GM18907 (cell line): Measurements from ENCODE around the gene CSMD2.

Experiments used
- ATAC-seq: cut with Tn5 transposase; IDR thresholded peaks from one replicate; pipeline ENCODE4 v1.9.1; 2021; ENCODE audit warnings: mild to moderate bottlenecking, moderate library complexity; ENCODE audit not compliant: unreplicated experiment

CSMD2 gene

GRCh38 chr1:33630686-33631085 lies 534.3 kb downstream of the CSMD2 start:
- no peak for ATAC-seq

- ATAC-seq = no peak
These were observed 538.2 kb downstream of the CSMD2 start for GRCh38 chr1:33626801-33627200.

GRCh38 chr1:33624991-33625870 lies 539.8 kb downstream of the CSMD2 start:
- ATAC-seq = no peak

GRCh38 chr1:33624261-33624990 lies 540.6 kb downstream of the CSMD2 start:
- ATAC-seq = no peak

- ATAC-seq = no peak
These were observed 541.2 kb downstream of the CSMD2 start for GRCh38 chr1:33623811-33624210.

- no peak for ATAC-seq
These were observed 542.3 kb downstream of the CSMD2 start for GRCh38 chr1:33622757-33623156.

- ATAC-seq = no peak
These were observed 546.4 kb downstream of the CSMD2 start for GRCh38 chr1:33618636-33619035.

- no peak for ATAC-seq
These were observed 547.6 kb downstream of the CSMD2 start for GRCh38 chr1:33617451-33617850.

- no peak for ATAC-seq
These were observed 548.2 kb downstream of the CSMD2 start for GRCh38 chr1:33616780-33617179.

- no peak for ATAC-seq
These were observed 549.5 kb downstream of the CSMD2 start for GRCh38 chr1:33615546-33615945.

- ATAC-seq = no peak
These were observed 554.1 kb downstream of the CSMD2 start for GRCh38 chr1:33610864-33611455.

GRCh38 chr1:33610391-33610790 lies 554.6 kb downstream of the CSMD2 start:
- ATAC-seq = no peak

- no peak for ATAC-seq
These were observed 555.3 kb downstream of the CSMD2 start for GRCh38 chr1:33609739-33610138.

GRCh38 chr1:33608825-33609400 lies 556.1 kb downstream of the CSMD2 start:
- ATAC-seq = no peak

GRCh38 chr1:33607444-33608005 lies 557.5 kb downstream of the CSMD2 start:
- no peak for ATAC-seq

GRCh38 chr1:33606272-33606671 lies 558.8 kb downstream of the CSMD2 start:
- ATAC-seq = no peak

- ATAC-seq = no peak
These were observed 562.8 kb downstream of the CSMD2 start for GRCh38 chr1:33602271-33602670.

GRCh38 chr1:33601751-33602150 lies 563.3 kb downstream of the CSMD2 start:
- ATAC-seq = no peak

GRCh38 chr1:33599516-33600115 lies 565.4 kb downstream of the CSMD2 start:
- ATAC-seq = no peak

- ATAC-seq = no peak
These were observed 576.3 kb downstream of the CSMD2 start for GRCh38 chr1:33588726-33589125.

- ATAC-seq = no peak
These were observed 578.2 kb downstream of the CSMD2 start for GRCh38 chr1:33586795-33587194.
